Measurements from ENCODE around the gene APOL3.
"Not testable (repeated sequence)": the region's sequence is repeated elsewhere in the genome, so short reads cannot be mapped to it uniquely, and the experiment has no call there.

The APOL3 gene

DNA sequence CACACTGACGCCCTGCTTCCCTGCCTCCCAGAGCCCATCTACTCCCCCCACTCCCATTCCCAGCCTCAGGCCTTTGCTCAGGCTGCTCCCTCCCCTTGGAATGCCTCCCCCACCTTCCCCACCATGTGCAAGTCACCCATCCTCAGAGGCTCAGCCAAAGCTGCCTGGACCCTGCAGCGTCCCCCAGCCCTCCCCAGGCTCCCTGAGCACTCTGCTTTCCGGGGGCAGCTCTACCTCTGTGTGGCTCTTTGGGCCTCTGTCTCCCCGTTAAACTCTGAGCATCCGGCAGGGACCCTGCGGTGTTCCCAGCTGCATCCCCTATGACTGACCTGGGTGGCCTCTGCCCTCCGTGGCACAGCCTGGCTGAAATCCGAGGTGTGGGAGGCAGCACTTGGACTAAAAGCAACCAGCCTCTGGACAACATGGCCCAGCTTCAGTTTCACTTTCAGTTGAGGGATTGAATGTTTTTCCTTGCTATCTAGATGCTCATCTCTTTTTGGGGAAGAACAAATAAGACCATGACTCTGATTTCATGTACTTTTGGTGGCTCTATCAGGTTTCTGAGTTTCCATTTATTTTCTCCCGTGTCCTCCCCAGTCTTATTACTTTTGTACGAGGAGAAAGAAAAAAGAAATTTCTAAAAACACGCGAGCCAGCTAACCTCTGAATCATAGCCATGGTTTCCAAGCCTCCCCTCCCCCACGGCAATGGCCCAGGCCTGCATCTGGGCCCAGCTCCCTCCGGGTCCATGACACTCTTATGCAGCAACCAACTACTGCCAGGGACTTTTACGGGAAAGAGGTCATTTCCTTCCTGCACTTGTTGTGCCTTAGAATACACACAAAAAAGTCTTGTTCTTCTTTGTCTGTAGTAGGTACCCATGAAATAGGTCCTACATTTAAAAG is 3.8 kb downstream of the APOL3 start:
- DNase-seq: peak; percentile 85

DNA sequence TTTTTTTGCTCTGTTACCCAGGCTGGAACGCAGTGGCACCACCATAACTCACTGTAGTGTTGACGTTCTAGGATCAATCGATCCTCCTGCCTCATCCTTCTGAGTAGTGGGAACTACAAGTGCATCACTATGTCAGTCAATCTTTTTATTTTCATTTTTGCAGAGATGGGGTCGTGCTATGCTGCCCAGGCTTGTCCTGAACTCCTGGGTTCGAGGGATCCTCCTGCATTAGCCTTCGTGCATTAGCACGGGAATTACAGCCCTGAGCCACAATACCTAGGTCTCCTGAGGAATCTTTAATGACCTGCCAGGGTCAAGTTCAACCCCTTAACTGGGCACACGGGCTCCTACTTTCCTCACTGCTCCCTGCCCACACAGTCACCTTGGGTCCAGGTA is 4.4 kb downstream of the APOL3 start:
- no peak for DNase-seq

DNA sequence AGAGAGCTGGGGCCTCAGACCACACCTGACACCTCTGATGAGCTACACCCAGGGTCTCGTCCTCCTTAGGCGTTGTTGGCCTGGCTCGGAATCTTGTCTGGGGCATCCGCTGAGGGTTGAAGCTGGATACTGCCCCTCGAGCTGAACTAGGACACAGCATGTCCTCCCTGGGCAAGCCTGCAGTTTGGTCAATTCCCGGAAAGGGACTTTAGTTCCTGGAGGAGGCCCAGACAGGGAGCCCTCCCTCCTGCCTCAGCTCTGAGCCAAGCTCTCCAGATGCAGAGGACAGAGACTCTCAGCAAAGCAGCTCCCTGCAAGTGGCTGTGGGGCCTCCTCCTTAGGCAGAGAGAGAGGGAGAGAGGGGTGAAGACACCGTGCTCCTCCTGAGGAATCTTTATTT is 4.9 kb downstream of the APOL3 start:
- no peak for DNase-seq

DNA sequence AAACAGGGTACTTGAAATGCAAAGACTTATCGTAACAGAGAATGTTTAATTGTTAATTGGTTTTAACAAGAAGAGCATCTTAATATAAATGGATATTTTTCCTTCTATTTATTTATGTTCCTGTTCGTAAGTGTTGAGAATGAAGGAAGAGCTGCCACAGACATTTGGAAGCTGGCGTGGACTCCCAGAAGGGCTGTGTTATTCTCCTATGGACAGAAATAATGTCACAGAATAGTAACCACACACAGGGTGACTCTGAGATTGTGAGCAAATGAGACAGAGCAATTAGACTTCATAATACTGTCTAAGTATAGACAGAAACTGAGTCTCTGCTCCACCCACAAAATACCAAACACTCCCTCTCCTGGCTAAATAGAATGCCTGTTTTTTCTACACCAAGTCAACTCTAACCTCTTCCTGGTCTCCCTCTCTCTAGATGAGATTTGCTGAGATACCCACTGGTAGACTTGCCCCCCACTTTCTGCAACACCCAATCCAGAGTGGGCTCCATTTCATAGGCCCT is 6.1 kb downstream of the APOL3 start:
- no peak for DNase-seq

DNA sequence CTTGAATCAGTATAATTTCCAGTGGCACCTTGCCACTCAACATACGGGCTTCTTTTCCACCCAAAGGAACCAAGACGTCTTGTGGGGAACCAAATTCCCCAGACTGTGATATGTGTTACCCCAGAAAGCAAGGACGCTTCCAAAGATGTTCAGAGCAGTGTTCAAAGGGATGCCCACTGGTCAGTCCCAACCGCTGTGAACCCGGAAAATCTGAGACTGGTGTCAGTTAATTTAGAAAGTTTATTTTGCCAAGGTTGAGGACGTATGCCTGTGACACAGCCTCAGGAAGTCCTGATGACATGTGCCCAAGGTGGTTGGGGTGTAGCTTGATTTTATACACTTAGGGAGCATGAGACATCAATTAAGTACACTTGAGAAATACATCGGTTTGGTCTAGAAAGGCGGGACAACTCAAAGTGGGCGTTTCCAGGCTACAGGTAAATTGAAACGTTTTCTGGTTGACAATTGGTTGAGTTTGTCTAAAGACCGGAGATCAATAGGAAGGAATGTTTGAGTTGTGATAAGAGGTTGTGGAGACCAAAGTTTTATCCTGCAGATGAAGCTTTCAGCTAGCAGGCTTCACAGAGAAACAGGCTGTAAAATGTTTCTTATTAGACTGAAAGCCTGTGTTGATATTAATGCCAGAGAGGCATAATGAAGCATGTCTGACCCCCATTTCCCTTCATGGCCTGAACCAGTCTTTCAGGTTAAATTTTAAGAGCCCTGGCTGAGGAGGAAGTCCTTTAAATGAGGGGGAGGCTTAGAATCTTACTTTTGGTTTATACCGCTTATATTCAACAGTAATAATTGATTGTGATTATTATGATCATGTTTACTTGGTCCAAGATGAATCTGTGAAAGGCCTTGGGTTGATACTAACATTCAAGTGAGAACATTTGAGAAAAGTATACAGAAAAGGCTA is 6.8 kb downstream of the APOL3 start:
- DNase-seq: no peak

DNA sequence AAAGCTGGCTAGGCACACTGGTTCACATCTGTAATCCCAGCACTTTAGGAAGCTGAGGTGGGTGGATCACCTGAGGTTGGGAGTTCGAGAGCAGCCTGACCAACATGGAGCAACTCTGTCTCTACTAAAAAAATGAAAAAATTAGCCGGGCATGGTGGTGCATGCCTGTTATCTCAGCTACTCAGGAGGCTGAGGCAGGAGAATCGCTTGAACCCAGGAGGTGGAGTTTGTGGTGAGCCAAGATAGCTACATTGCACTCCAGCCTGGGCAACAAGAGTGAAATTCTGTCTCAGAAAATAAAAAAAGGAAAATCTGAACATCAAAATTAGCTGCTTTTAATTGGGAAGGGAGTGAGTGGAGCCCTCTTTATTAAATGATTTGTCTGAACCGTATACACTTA is 7.7 kb downstream of the APOL3 start:
- not testable (repeated sequence) for DNase-seq

DNA sequence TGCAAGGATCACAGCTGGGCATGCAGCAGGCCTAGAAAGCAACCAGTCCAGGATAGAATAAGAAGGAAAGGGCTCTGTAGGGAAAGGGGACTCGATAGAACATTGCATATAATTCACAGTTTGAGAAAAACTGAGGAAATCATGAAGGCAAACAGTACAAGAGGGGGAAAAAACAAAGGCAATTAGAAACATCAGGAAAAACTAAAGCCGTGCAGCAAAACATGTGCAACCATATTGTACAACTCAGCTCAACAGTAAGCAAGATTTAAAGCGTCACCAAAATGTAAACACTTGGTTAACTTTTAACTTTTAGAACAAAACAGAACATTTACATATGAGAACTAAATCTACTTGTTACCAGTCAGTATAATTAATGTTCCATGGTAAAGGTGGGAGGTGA is 8.5 kb downstream of the APOL3 start:
- no peak for DNase-seq

DNA sequence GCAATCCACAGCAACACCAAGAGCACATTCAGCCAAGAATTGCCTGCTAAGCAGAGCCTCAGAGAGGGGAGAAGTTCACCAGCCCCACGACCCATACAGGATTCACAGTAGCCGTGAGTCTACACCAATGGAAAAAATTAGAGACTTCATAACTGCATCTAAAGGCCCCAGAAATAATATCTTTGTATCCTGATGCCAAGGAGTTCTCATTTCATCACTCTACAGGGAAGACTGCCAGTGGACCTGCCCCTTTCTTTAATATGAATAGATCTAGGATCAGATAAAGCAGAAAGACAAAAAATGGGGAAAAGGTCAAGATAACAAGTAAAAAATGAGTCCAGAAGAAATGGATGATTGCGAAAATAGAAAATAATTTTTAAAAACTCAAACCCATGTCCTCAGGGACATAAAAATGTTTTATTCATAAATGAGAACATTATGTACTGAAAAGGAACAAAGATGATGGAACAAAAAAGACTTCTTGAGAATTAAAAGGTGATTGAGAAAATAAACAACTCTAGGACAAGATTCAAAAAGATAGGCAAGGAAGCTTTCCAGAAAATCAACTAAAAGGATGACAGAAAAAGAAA is 9.5 kb downstream of the APOL3 start:
- DNase-seq: no peak

DNA sequence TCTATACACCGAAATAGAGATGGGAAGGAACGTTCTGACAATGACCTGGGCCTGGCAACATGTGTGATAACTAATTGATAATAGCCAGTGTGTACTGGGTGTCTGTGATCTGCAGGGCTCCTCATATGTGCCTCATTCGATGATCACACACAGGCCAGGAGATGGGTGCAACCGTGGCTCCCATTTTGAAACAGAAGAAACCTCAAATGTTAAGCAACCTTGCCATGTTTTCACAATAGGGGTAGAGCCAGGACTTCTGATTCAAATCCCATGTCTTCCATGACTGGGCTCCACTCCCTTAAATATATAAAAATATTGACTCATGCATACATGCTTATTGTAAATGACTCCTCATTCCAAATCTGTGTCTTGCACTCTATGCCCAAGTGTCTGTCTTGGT is 11.1 kb downstream of the APOL3 start:
- no peak for DNase-seq

DNA sequence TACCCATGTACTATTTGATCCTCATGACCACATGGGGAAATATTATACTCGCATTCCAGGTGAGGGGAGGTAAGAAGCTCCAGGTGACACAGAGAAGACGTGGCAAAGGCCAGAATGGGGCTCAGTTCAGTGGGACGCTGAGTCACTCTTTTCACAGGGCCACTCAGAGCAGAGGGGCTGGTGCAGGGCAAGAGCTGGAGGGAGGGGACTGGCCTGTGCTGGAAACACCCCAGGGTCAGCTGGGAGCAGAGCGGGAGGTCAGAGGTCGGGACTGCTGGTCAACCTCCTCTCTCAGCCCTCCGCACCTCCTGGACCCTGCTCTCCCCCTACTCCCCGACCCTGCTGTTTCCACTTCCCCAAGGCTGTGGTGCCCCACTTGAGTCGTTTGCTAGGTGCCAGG is 12.1 kb downstream of the APOL3 start:
- DNase-seq: no peak

DNA sequence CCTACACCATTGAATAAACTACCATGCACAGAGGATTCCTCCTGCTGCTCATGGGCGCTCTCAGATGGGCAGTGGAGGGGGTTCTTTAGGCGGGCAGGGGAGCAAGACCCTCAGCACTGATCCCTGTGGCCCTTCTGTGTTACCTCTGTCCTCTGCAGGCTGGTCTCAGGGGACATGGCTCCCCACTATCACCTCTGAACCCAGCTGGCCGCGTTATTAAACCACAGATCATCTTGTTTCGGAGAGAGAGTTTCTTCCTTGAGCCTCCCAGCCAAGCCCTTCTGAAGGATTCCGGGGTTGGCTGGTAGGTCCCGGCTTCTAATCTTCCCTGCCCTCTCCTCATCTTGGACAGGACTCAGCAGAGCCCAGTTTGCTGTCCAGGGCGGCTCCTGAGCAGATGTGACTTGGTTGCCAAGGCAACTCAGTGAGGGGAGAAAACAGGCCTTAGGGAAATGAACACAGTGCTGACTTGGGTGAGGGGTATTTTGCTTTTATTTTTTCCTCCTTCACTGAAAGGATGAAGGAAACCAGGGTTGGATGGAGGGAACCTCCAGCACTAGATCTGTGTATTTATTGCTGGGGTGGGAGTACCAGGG is 13.3 kb downstream of the APOL3 start:
- no peak for DNase-seq

DNA sequence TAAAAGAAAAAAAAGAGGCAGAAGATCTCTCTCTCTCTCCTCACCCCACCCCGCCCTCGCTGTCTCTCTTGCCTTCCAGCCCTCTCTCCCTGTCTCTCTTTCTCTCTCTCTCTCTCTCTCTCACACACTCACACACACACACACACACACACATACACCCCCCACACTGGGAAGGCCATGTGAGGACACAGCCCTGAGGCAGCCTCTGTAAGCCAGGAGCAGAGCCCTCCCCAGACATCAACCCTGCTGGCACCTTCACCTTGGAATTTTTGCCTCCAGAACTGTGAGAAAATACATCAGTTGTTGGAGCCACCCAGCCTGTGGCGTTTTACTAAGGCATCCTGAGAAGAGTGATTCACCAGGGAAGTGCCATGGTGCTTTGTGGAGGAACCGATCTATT is 14.7 kb downstream of the APOL3 start:
- no peak for DNase-seq

DNA sequence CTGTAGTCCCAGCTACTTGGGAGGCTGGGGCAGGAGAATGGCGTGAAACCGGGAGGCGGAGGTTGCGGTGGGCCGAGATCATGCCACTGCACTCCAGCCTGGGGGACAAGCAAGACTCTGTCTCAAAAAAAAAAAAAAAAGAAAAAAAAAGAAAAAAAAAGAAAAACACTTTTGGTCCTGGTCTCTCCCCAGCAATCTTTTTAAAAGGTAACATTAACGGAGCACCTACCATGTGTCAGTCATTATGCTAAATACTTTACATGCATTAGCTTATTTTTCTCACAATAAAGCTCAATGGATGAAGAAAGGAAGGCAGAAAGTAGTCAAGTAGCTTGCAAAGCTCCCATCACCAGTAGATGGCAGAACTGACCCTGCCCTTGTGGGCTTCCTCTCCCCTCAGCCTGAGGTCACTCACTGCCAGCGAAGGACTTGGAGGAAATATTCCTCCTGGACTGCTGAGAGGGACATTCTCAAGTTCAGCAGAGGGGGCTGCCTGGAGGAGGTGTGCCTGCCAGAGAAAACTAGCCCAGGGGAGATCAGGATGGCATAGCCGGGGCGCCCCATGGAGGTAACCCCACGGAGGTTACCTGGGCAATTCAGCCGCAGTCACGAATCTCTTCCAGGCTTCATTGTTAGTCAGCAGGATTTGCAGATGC is 15.5 kb downstream of the APOL3 start:
- DNase-seq: peak; percentile 53

DNA sequence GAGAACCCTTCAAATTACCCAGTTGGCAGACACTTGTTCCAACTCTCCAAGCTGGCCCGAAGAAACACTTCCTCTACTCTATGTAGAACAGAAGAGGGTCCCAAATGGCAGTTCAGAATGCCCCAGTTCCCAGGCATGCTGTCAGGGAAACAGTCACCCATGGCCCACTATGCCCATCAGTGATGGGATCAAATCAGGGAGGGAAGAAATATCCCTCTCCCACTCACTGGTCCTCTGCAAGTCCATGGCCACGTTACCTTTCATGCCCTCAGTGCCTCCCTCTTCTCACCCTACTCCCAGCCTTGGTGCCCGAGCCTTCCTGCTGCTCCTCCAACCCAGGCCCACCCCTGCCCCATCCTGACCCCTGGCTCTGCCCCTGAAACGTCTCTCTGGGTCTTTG is 16.6 kb downstream of the APOL3 start:
- DNase-seq: no peak

DNA sequence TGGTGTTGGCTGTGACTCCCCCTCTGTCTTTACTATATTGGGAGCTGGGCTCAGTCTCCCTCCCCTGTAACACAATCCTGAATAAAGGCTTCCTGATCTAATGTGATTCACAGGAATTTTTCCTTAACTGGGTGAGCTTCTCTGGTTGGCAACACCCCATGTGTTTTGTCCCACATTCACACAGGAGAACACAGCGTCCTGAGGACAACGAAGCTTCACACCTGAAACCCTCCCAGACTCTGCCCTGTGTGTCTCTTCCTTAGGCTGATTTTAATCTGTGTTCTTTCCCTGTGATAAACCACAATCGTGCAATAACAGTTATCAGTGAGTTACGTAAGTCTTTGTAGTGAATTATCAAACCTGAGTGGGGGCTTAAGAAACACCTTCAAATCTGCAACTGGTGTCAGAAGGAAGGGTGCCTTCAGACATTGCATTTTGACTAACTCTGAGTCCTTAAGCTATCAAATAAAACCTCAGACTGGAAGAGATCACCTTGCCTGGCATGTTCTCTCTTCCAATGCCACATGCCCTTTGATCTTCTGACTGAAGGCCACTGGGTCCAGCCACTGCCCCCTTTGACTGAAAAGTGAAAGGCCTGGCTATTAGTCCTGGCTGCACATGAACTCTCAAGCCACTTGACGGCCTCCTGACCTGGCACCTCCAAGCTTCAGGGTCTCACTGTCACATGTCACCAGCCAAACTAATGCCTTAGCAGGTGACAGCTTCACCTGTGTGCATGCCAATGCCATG is 17.3 kb downstream of the APOL3 start:
- no peak for DNase-seq

DNA sequence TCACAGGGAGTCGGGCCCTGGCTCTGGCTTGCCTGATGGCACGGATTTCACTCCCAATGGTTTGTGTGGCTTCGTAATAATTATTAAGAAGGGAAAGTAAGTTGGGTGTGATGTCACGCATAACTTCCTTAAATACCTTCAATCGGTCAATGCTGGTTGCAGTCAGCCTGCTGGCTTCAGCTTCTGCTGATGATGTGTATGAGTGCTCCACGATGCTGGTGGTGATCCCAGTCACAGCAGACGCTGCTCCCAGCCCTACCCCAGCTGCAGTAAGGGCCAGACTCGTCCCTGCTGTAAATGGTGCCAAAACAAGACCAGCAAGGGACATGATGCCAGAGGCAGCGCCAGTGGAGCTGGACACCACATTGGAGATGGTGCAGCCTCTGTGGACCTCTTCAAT is 19.1 kb downstream of the APOL3 start:
- DNase-seq: no peak

DNA sequence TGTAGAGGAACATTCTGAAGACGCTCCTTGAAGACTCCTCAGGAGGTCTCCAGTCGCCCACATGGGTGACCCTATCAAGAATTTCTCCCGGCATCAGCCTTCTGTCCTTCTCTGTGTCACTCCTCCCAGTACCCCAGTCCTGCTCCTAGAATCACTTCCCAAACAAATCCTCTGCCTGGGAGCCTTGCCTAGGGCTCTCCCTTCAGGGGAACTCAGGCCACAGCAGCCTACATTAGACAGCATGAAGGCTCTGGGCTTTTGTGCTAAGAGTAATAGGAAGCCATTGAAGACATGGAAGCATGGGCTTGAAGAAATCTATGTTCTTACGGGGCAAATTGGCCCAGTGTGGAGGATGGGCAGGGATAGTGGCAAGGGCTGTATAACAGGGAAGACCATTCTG is 21.8 kb downstream of the APOL3 start:
- DNase-seq: not testable (repeated sequence)

DNA sequence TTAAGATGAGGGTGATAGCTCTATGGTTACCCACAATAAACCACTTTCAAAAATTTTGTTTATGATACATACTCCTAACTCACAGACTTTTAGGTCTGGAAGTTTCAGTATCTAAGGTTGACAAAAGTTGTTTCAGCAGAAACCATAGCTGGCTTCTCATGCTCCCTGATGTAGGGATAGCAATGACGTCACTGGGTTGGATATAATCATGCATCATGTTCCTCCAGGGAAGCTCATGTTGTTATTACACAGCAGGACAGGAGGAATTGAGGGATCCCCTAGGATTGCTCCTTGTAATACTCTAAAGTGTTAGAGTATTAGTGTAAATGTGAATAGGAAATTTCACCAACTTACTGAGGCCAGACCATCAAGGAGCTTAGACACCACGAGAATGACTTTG is 23.6 kb downstream of the APOL3 start:
- DNase-seq: no peak

DNA sequence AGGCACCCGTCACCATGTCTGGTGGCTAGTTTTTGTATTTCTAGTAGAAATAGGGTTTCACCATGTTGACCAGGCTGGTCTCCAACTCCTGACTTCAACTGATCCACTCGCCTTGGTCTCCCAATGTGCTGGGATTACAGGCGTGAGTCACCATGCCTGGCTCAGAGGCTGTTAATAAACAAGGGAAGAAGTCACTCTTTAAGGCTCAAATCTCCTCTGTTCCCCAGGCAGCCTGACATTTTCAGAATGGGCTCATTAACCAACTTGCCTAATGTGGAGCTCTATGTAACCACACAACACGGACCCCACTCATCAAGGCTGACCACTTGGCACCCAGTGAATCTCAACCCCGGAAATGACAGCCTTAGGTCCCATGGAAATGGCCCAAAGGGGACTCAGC is 24.1 kb downstream of the APOL3 start:
- DNase-seq: no peak

DNA sequence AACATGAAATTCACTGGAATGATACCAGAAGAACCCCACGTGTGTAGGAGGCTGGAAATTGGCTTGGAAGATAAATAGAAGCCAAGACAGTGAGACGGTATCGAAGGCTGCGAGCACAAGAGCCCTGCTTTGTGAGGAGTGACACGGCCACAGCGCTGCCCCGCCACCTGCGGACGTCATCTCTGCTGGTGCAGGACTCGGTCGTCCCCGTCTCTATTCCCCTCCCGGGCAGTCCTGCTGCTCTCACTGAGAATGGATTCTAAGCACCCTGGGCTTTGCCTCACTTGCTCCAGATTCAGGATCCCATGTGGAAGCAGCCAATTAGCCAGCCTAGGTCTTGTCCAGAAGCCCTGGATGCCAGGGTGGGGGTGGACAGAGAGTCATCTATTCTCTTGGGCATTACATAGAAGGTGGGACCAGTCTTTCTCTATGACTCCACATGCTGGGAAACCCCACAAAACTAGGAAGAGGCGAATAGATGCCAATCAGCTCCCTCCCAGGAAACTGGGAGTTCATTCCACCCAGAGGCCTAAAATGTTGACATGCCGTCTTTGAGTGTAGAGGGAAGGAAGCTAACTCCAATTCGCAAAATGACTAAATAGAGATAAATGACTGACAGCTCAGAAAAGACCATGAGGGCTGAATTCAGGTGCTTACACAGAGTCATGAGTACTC is 25.1 kb downstream of the APOL3 start:
- no peak for DNase-seq

DNA sequence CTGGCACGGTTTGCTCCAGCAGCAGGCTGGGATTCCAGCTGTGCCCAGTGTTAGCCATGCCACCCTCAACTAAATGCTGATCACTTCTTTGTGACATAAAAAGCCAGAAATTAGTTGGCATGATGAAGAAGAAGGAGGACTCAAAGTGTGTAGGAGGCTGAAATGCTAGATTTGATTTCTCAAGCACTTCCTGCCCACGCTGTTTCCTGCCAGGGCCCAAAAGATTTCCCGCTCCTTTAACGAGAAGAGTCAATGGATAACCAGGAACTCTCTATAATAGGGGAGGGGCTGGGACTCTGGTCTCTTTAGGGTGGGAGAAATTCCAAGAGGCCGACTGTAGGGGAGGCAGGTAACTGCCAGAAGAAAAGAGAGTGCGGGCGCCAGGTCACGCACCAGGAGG is 26.4 kb downstream of the APOL3 start:
- DNase-seq: no peak
